GM18858 (cell line): ENCODE data around the gene CCNYL1.
"Not testable (repeated sequence)": the region's sequence is repeated elsewhere in the genome, so short reads cannot be mapped to it uniquely, and the experiment has no call there.

Experiments used
- ATAC-seq: cut with Tn5 transposase; IDR thresholded peaks from one replicate; pipeline ENCODE4 v1.9.1; 2021; ENCODE audit not compliant: unreplicated experiment

The CCNYL1 gene

GRCh38 chr2:207710814-207711740 is at the start of gene CCNYL1:
TSS of gene CCNYL1 (plus strand) at chr2:207711640. CDS start at chr2:207711897, 257 bp downstream.
- ATAC-seq: peak; percentile 98

GRCh38 chr2:207662203-207662602 is 49.2 kb upstream of the CCNYL1 start:
- ATAC-seq: peak; percentile 89

GRCh38 chr2:207663870-207664545 is 47.4 kb upstream of the CCNYL1 start:
- no peak for ATAC-seq

GRCh38 chr2:207670887-207671286 is 40.6 kb upstream of the CCNYL1 start:
- ATAC-seq: no peak

- no peak for ATAC-seq
Observed at GRCh38 chr2:207673431-207673830, 38.0 kb upstream of the CCNYL1 start.

- no peak for ATAC-seq
Observed at GRCh38 chr2:207674266-207674774, 37.1 kb upstream of the CCNYL1 start.

- no peak for ATAC-seq
Observed at GRCh38 chr2:207674826-207675225, 36.6 kb upstream of the CCNYL1 start.

GRCh38 chr2:207676827-207677354 is 34.5 kb upstream of the CCNYL1 start:
- no peak for ATAC-seq

GRCh38 chr2:207681431-207681830 is 30.0 kb upstream of the CCNYL1 start:
- ATAC-seq: no peak

GRCh38 chr2:207682557-207682956 is 28.9 kb upstream of the CCNYL1 start:
- no peak for ATAC-seq

- no peak for ATAC-seq
Observed at GRCh38 chr2:207683438-207683837, 28.0 kb upstream of the CCNYL1 start.

GRCh38 chr2:207683879-207684627 is 27.4 kb upstream of the CCNYL1 start:
- ATAC-seq: no peak

GRCh38 chr2:207686812-207687211 is 24.6 kb upstream of the CCNYL1 start:
- ATAC-seq: no peak

- no peak for ATAC-seq
Observed at GRCh38 chr2:207688597-207688996, 22.8 kb upstream of the CCNYL1 start.

GRCh38 chr2:207690845-207691461 is 20.5 kb upstream of the CCNYL1 start:
- ATAC-seq: not testable (repeated sequence)

- no peak for ATAC-seq
Observed at GRCh38 chr2:207692206-207693065, 19.0 kb upstream of the CCNYL1 start.

- ATAC-seq: no peak
Observed at GRCh38 chr2:207693641-207694249, 17.7 kb upstream of the CCNYL1 start.

GRCh38 chr2:207694811-207695281 is 16.6 kb upstream of the CCNYL1 start:
- no peak for ATAC-seq

GRCh38 chr2:207695293-207695692 is 16.1 kb upstream of the CCNYL1 start:
- no peak for ATAC-seq
